ENCODE measurements around the gene ELANE. TPM values are rescaled to one million over a fixed set of nuclear protein-coding genes. Genes with fewer than 3 reads are reported as not detected.

The ELANE gene
- total and polyA plus RNA-seq, 9 of the 15 experiments (the other 6 are each of a cell fraction or from before 2014, with no cell fraction given): not detected

DNA sequence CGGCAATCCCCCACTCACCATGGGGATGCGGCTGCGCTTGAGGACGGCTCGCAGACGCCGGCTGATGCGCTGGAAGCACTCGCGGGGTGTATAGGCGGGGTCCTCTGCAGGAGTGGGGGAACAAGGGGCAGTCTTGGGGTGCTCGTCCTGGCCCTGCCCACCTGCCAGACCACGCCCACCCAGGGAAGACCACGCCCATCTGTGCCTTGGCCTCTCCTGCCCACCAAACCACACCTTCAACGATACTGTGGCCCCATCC is 47.9 kb downstream of the ELANE start (continued):
- TF ChIP-seq ZBTB40 (IDR thresholded peaks at IDR 0.05) (no peak), ZBTB40 (CRISPR knock-in tag; IDR thresholded peaks at IDR 0.05) (no peak), POLR3A (IDR thresholded peaks at IDR 0.05; ENCODE audit: borderline replicate concordance, extremely low read depth, insufficient read depth, insufficient read length) (no peak), DEAF1 (CRISPR knock-in tag; IDR thresholded peaks at IDR 0.05) (no peak)
